ENCODE data around the gene RNASE7. TPM values are rescaled to one million over a fixed set of nuclear protein-coding genes. Genes with fewer than 3 reads are reported as not detected.

RNASE7 gene
- total RNA-seq, 4 donors from 2014 or later = 0.55 TPM; not detected in 3

- H3K36me3 ChIP-seq = peaks cover 0 to 20% of the 10 kb centered on the region in 2 donors
- peak overlapping the region; percentile 97 to 100 (median 100) for H3K27ac ChIP-seq
- H3K4me3 ChIP-seq = peak overlapping the region; percentile 95 to 99 (median 99)
- in situ Hi-C loops (cut with MboI; ENCODE audit: low sequenced_read_pairs in 4 of 4) = loop anchor here in 1 of 4 donors (25.0 kb wide), 1 partner anchor 564 kb away; the partner anchor contains the start of genes APEX1, OSGEP, PIP4P1 and PNP
- DNase-seq (peak in 1 of 2 donors; percentile 56), ATAC-seq (peak in 1 of 2 donors; percentile 15)
- intact Hi-C loops (cut with DNase I; ENCODE audit: low total_unique reads) = no loop called here
- peaks cover 52 to 56% of the 10 kb centered on the region in 2 donors for H3K4me1 ChIP-seq
- TF ChIP-seq CTCF (IDR thresholded peaks at IDR 0.05 in 4 of 5, conservative IDR thresholded peaks at IDR 0.05 in 1 of 5) (no peak), POLR2A (IDR thresholded peaks at IDR 0.05) (no peak)
- H3K27me3 ChIP-seq = no peaks in the 10 kb centered on the region
- H3K9me3 ChIP-seq = no peaks in the 10 kb centered on the region
Measured at GRCh38 chr14:21026274-21026987, 15.7 kb upstream of the RNASE7 start.

GRCh38 chr14:21026988-21027315 is 15.2 kb upstream of the RNASE7 start:
- no peaks in the 10 kb centered on the region for H3K9me3 ChIP-seq
- DNase-seq (peak in 1 of 2 donors; percentile 84), ATAC-seq (peak; percentile 53 to 61)
- TF ChIP-seq POLR2A (IDR thresholded peaks at IDR 0.05) = peak; percentile 22 to 30
- no peak for TF ChIP-seq CTCF (IDR thresholded peaks at IDR 0.05 in 4 of 5, conservative IDR thresholded peaks at IDR 0.05 in 1 of 5)
- intact Hi-C loops (cut with DNase I; ENCODE audit: low total_unique reads) = no loop called here
- H3K27ac ChIP-seq = peak overlapping the region; percentile 97 to 100 (median 100)
- in situ Hi-C loops (cut with MboI; ENCODE audit: low sequenced_read_pairs in 4 of 4) = loop anchor here in 1 of 4 donors (25.0 kb wide), 1 partner anchor 565 kb away; the partner anchor contains the start of genes APEX1, OSGEP, PIP4P1 and PNP
- H3K27me3 ChIP-seq = no peaks in the 10 kb centered on the region
- peaks cover 0 to 15% of the 10 kb centered on the region in 2 donors for H3K36me3 ChIP-seq
- H3K4me1 ChIP-seq = peaks cover 50 to 53% of the 10 kb centered on the region in 2 donors
- peak overlapping the region in 1 of 4 donors; percentile 10 for H3K4me3 ChIP-seq

- H3K36me3 ChIP-seq = no peaks in the 10 kb centered on the region
- TF ChIP-seq POLR2A (IDR thresholded peaks at IDR 0.05) (no peak), CTCF (IDR thresholded peaks at IDR 0.05 in 4 of 5, conservative IDR thresholded peaks at IDR 0.05 in 1 of 5) (no peak)
- intact Hi-C loops (cut with DNase I; ENCODE audit: low total_unique reads) (no loop called here), in situ Hi-C loops (cut with MboI; ENCODE audit: low sequenced_read_pairs in 4 of 4) (loop anchor here in 1 of 4 donors (25.0 kb wide), 1 partner anchor 568 kb away; the partner anchor contains the start of genes APEX1, OSGEP, PIP4P1 and PNP)
- H3K4me3 ChIP-seq = no peak within 1 kb of the TSS
- ATAC-seq = no peak
- H3K4me1 ChIP-seq = peaks cover 28 to 55% of the 10 kb centered on the region in 2 donors
- no peaks in the 10 kb centered on the region for H3K9me3 ChIP-seq
- DNase-seq = no peak
- peak within 1 kb of the TSS; percentile 22 to 100 (median 98) for H3K27ac ChIP-seq
- H3K27me3 ChIP-seq = no peaks in the 10 kb centered on the region
Measured at GRCh38 chr14:21029917-21030316, 12.2 kb upstream of the RNASE7 start, which contains the start of gene TPPP2. TPPP2 (plus strand) TSS chr14:21030217; CDS start chr14:21030582, 365 bp downstream.

GRCh38 chr14:21030531-21030930 is 11.6 kb upstream of the RNASE7 start:
- H3K9me3 ChIP-seq = no peaks in the 10 kb centered on the region
- ATAC-seq = no peak

More at GRCh38 chr14:21030531-21030930, 11.6 kb upstream of the RNASE7 start:
- in situ Hi-C loops (cut with MboI; ENCODE audit: low sequenced_read_pairs in 4 of 4) = loop anchor here in 1 of 4 donors (25.0 kb wide), 1 partner anchor 568 kb away; the partner anchor contains the start of genes APEX1, OSGEP, PIP4P1 and PNP
- no peak for DNase-seq
- Histone ChIP-seq H3K4me1 (peaks cover 28 to 55% of the 10 kb centered on the region in 2 donors), H3K27ac (peak overlapping the region in 1 of 4 donors; percentile 100), H3K36me3 (no peaks in the 10 kb centered on the region), H3K27me3 (no peaks in the 10 kb centered on the region), H3K4me3 (no peak overlapping the region)
- TF ChIP-seq POLR2A (IDR thresholded peaks at IDR 0.05) (no peak), CTCF (IDR thresholded peaks at IDR 0.05 in 4 of 5, conservative IDR thresholded peaks at IDR 0.05 in 1 of 5) (no peak)
- intact Hi-C loops (cut with DNase I; ENCODE audit: low total_unique reads) = no loop called here
